BE2C (cell line): ENCODE data around the gene RBM19.

Experiments
- DNase-seq: peaks from one replicate; pipeline ENCODE4 v3.0.0-alpha.2; 2020
- H3K27me3 ChIP-seq: fragments of 250-450 bp; sonication (Bioruptor Pico); 2 replicates; pipeline ENCODE4 v1.5.1; 2020; ENCODE audit warnings: mild to moderate bottlenecking
- H3K36me3 ChIP-seq: fragments of 250-450 bp; sonication (Bioruptor Pico); 2 replicates; pipeline ENCODE4 v1.5.1; 2020; ENCODE audit warnings: mild to moderate bottlenecking
- H3K4me1 ChIP-seq: fragments of 250-450 bp; sonication (Bioruptor Pico); 2 replicates; pipeline ENCODE4 v1.5.1; 2020
- H3K4me3 ChIP-seq: 2 replicates; pipeline ENCODE4 v1.5.1; 2011; ENCODE audit warnings: low read depth, low read length
- H3K9me3 ChIP-seq: fragments of 250-450 bp; sonication (Bioruptor Pico); 2 replicates; pipeline ENCODE4 v1.5.1; 2020
- CTCF ChIP-seq: IDR thresholded peaks from 2 replicates; pipeline ENCODE4 v1.5.1; 2012; ENCODE audit warnings: mild to moderate bottlenecking, low read depth, low read length

Gene RBM19

GRCh38 chr12:113912760-113913329, 53.3 kb downstream of the RBM19 start:
- peak; percentile 72 for DNase-seq
- H3K27me3 ChIP-seq, result no peaks in the 10 kb centered on the region
- peak; percentile 99 for TF ChIP-seq CTCF
- H3K4me3 ChIP-seq, result no peak overlapping the region
- H3K36me3 ChIP-seq, result no peaks in the 10 kb centered on the region; the same call in 1 of the 2 replicates
- H3K9me3 ChIP-seq, result no peaks in the 10 kb centered on the region
- no peaks in the 10 kb centered on the region for H3K4me1 ChIP-seq

GRCh38 chr12:113911971-113912759, 54.0 kb downstream of the RBM19 start:
- H3K9me3 ChIP-seq, result no peaks in the 10 kb centered on the region
- no peak for DNase-seq
- no peaks in the 10 kb centered on the region; the same call in 1 of the 2 replicates for H3K36me3 ChIP-seq
- no peak for TF ChIP-seq CTCF
- H3K4me3 ChIP-seq, result no peak overlapping the region
- no peaks in the 10 kb centered on the region for H3K27me3 ChIP-seq
- H3K4me1 ChIP-seq, result no peaks in the 10 kb centered on the region

- Histone ChIP-seq H3K36me3 (no peaks in the 10 kb centered on the region; the same call in 1 of the 2 replicates), H3K27me3 (no peaks in the 10 kb centered on the region), H3K9me3 (no peaks in the 10 kb centered on the region), H3K4me3 (no peak overlapping the region), H3K4me1 (no peaks in the 10 kb centered on the region)
- DNase-seq, result no peak
- no peak for TF ChIP-seq CTCF
Measured at GRCh38 chr12:113910751-113911272, 55.3 kb downstream of the RBM19 start.

- Histone ChIP-seq H3K9me3 (no peaks in the 10 kb centered on the region), H3K27me3 (no peaks in the 10 kb centered on the region), H3K36me3 (no peaks in the 10 kb centered on the region; the same call in 1 of the 2 replicates), H3K4me1 (no peaks in the 10 kb centered on the region), H3K4me3 (no peak overlapping the region)
- TF ChIP-seq CTCF, result no peak
- no peak for DNase-seq
Measured at GRCh38 chr12:113909776-113910420, 56.2 kb downstream of the RBM19 start.

GRCh38 chr12:113908584-113909100, 57.5 kb downstream of the RBM19 start:
- no peaks in the 10 kb centered on the region for H3K4me1 ChIP-seq
- TF ChIP-seq CTCF, result no peak
- DNase-seq, result no peak
- no peaks in the 10 kb centered on the region for H3K27me3 ChIP-seq
- H3K9me3 ChIP-seq, result no peaks in the 10 kb centered on the region
- H3K36me3 ChIP-seq, result peaks cover 4% of the 10 kb centered on the region; the same call in 1 of the 2 replicates
- H3K4me3 ChIP-seq, result no peak overlapping the region
